H9 (cell line): ENCODE data around the gene LRRC23. TPM values are rescaled to one million over a fixed set of nuclear protein-coding genes. Genes with fewer than 3 reads are reported as not detected.

Experiments
- DNase-seq: peaks from one replicate; pipeline ENCODE4 v3.0.0-alpha.2; 2017
- H2AFZ ChIP-seq: one replicate; pipeline ENCODE4 v1.6.1; 2013; ENCODE audit warnings: mild to moderate bottlenecking, low read length, control low read depth, moderate library complexity
- H2AK5ac ChIP-seq: 2 replicates; pipeline ENCODE4 v1.6.1; 2013; ENCODE audit warnings: low read length, control low read depth, mixed read lengths; ENCODE audit not compliant: insufficient read length
- H2BK120ac ChIP-seq: one replicate; pipeline ENCODE4 v1.6.1; 2013; ENCODE audit warnings: low read depth, mild to moderate bottlenecking, low read length, control low read depth, inconsistent platforms; ENCODE audit not compliant: poor library complexity, severe bottlenecking
- H2BK12ac ChIP-seq: 2 replicates; pipeline ENCODE4 v1.6.1; 2013; ENCODE audit warnings: low read length, control low read depth, mixed read lengths, low read depth; ENCODE audit not compliant: insufficient read length
- H2BK15ac ChIP-seq: 2 replicates; pipeline ENCODE4 v1.6.1; 2013; ENCODE audit warnings: low read depth, low read length, control low read depth
- H2BK20ac ChIP-seq: one replicate; pipeline ENCODE4 v1.6.1; 2013; ENCODE audit warnings: low read depth, mild to moderate bottlenecking, low read length, control low read depth, inconsistent platforms; ENCODE audit not compliant: poor library complexity, severe bottlenecking
- H2BK5ac ChIP-seq: 2 replicates; pipeline ENCODE4 v1.6.1; 2013; ENCODE audit warnings: low read length, control low read depth, mixed read lengths; ENCODE audit not compliant: insufficient read length
- H3K14ac ChIP-seq: 2 replicates; pipeline ENCODE4 v1.6.1; 2013; ENCODE audit warnings: low read length, control low read depth; ENCODE audit not compliant: insufficient read depth
- H3K18ac ChIP-seq: 2 replicates; pipeline ENCODE4 v1.6.1; 2013; ENCODE audit warnings: low read depth, mild to moderate bottlenecking, mixed read lengths, low read length, control low read depth; ENCODE audit not compliant: insufficient read length
- H3K23ac ChIP-seq: 2 replicates; pipeline ENCODE4 v1.6.1; 2013; ENCODE audit warnings: low read length, control low read depth, mixed read lengths, low read depth; ENCODE audit not compliant: insufficient read length
- H3K23me2 ChIP-seq: 2 replicates; pipeline ENCODE4 v1.6.1; 2013; ENCODE audit warnings: low read depth, mild to moderate bottlenecking, mixed read lengths, low read length, control low read depth; ENCODE audit not compliant: insufficient read length, poor library complexity, severe bottlenecking
- H3K27ac ChIP-seq: 2 replicates; pipeline ENCODE4 v1.5.1; 2013; ENCODE audit warnings: low read length, control low read depth, mixed read lengths, low read depth; ENCODE audit not compliant: insufficient read length
- H3K27me3 ChIP-seq: 2 replicates; pipeline ENCODE4 v1.6.1; 2013; ENCODE audit warnings: low read length, control low read depth, inconsistent platforms; ENCODE audit not compliant: insufficient read depth
- H3K4ac ChIP-seq: 2 replicates; pipeline ENCODE4 v1.6.1; 2013; ENCODE audit warnings: low read depth, mild to moderate bottlenecking, control low read depth, inconsistent platforms, low read length, moderate library complexity
- H3K4me1 ChIP-seq: 2 replicates; pipeline ENCODE4 v1.6.1; 2013; ENCODE audit warnings: low read length, control low read depth, inconsistent platforms; ENCODE audit not compliant: insufficient read depth
- H3K4me2 ChIP-seq: 2 replicates; pipeline ENCODE4 v1.6.1; 2013; ENCODE audit warnings: low read length, control low read depth, mixed read lengths; ENCODE audit not compliant: insufficient read length, insufficient read depth
- H3K56ac ChIP-seq: 2 replicates; pipeline ENCODE4 v1.6.1; 2013; ENCODE audit warnings: low read depth, mild to moderate bottlenecking, mixed read lengths, low read length, control low read depth; ENCODE audit not compliant: insufficient read length
- H3K79me1 ChIP-seq: 2 replicates; pipeline ENCODE4 v1.6.1; 2013; ENCODE audit warnings: low read depth, mild to moderate bottlenecking, moderate library complexity, low read length, control low read depth, inconsistent platforms; ENCODE audit not compliant: insufficient read depth, poor library complexity, severe bottlenecking
- H3K79me2 ChIP-seq: 2 replicates; pipeline ENCODE4 v1.6.1; 2013; ENCODE audit warnings: low read length, control low read depth, inconsistent platforms; ENCODE audit not compliant: insufficient read depth
- H3K9ac ChIP-seq: 2 replicates; pipeline ENCODE4 v1.6.1; 2013; ENCODE audit warnings: low read length, control low read depth, mixed read lengths; ENCODE audit not compliant: insufficient read length; ENCODE audit errors: extremely low read depth
- H3K9me3 ChIP-seq: one replicate; pipeline ENCODE4 v1.6.1; 2013; ENCODE audit warnings: low read depth, low read length, inconsistent platforms; ENCODE audit not compliant: control insufficient read depth
- H3T11ph ChIP-seq: one replicate; pipeline ENCODE4 v1.6.1; 2013; ENCODE audit warnings: mild to moderate bottlenecking, low read length, control low read depth, inconsistent platforms
- H4K20me1 ChIP-seq: one replicate; pipeline ENCODE4 v1.6.1; 2013; ENCODE audit not compliant: control insufficient read depth, insufficient read length, insufficient read depth
- H4K5ac ChIP-seq: 2 replicates; pipeline ENCODE4 v1.6.1; 2013; ENCODE audit warnings: low read depth, mild to moderate bottlenecking, mixed read lengths, low read length, control low read depth; ENCODE audit not compliant: insufficient read length
- H4K8ac ChIP-seq: replicated peaks from 2 replicates; pipeline ENCODE4 v1.6.1; 2013; ENCODE audit warnings: low read length, control low read depth, mixed read lengths, low read depth; ENCODE audit not compliant: insufficient read length
- H4K91ac ChIP-seq: 2 replicates; pipeline ENCODE4 v1.6.1; 2013; ENCODE audit warnings: low read depth, mild to moderate bottlenecking, moderate library complexity, mixed read lengths, low read length, control low read depth; ENCODE audit not compliant: insufficient read length
- H3K27ac Mint-ChIP-seq, 3 experiments: 2 replicates in 2 of 3; 3 replicates in 1 of 3; pipeline ENCODE4 v1.8.0; 2020 to 2021; ENCODE audit warnings: mixed read lengths in 3 of 3, mild to moderate bottlenecking in 1 of 3, moderate library complexity in 1 of 3
- H3K27me3 Mint-ChIP-seq: 2 replicates; pipeline ENCODE4 v1.8.0; 2021; ENCODE audit warnings: low read depth, mild to moderate bottlenecking, moderate library complexity, mixed read lengths
- H3K36me3 Mint-ChIP-seq, 3 experiments: 2 replicates in 2 of 3; 3 replicates in 1 of 3; pipeline ENCODE4 v1.8.0; 2020 to 2021; ENCODE audit warnings: low read depth in 3 of 3, mixed read lengths in 3 of 3; ENCODE audit not compliant: insufficient read depth in 1 of 3
- H3K4me1 Mint-ChIP-seq, 2 experiments: 2 replicates each; pipeline ENCODE4 v1.8.0; 2020; ENCODE audit warnings: mixed read lengths in 2 of 2
- H3K4me3 Mint-ChIP-seq, 2 experiments: 2 replicates in 1 of 2; 3 replicates in 1 of 2; pipeline ENCODE4 v1.8.0; 2020 to 2021; ENCODE audit warnings: mild to moderate bottlenecking in 2 of 2, mixed read lengths in 2 of 2, moderate library complexity in 1 of 2
- H3K9me3 Mint-ChIP-seq, 2 experiments: 2 replicates in 1 of 2; 3 replicates in 1 of 2; pipeline ENCODE4 v1.8.0; 2020; ENCODE audit warnings: mild to moderate bottlenecking in 2 of 2, mixed read lengths in 2 of 2, moderate library complexity in 1 of 2
- WGBS: extraction: QIAGEN DNeasy Blood & Tissue Kit; methylation state at CpG from one replicate; pipeline ENCODE4 v1.1.7; 2013; ENCODE audit warnings: missing lambda C conversion rate, low lambda C conversion rate, mixed read lengths; ENCODE audit not compliant: insufficient read length; ENCODE audit errors: extremely low coverage; 5-methylcytosine and 5-hydroxymethylcytosine counted together
- total RNA-seq: library from RNA; stranded (reverse); gene quantifications from 2 replicates; pipeline ENCODE4 v1.2.1, GENCODE V29; 2021
- TF ChIP-seq, protein P1 (sequence below): fragments of 200-600 bp; sonication (generic); conservative IDR thresholded peaks from 3 replicates; pipeline ENCODE4 v1.8.0; 2021; ENCODE audit warnings: antibody characterized with exemption, mild to moderate bottlenecking

LRRC23 gene
- total RNA-seq, 1 experiment from 2014 or later, result 2.1 TPM

GRCh38 chr12:6946033-6946919 is 41.7 kb downstream of the LRRC23 start:
- Mint-ChIP-seq H3K36me3 (peaks cover 3 to 18% (median 9%) of the 10 kb centered on the region in 3 experiments), H3K4me1 (peaks cover 39% of the 10 kb centered on the region in 2 experiments), H3K4me3 (peak overlapping the region; percentile 93 to 94), H3K27ac (peak overlapping the region; percentile 68 to 94 (median 85)), H3K9me3 (no peaks in the 10 kb centered on the region; a peak in 1 of 5 replicates), H3K27me3 (peaks cover 2% of the 10 kb centered on the region; the same call in 1 of the 2 replicates)
- Histone ChIP-seq H3T11ph (no peak overlapping the region), H3K27ac (no peak overlapping the region), H4K8ac (no peak overlapping the region), H2AK5ac (no peak overlapping the region), H3K27me3 (no peaks in the 10 kb centered on the region), H3K56ac (no peak overlapping the region), H4K20me1 (peaks cover 2% of the 10 kb centered on the region), H3K23ac (no peak overlapping the region), H2BK20ac (no peak overlapping the region), H2BK5ac (no peak overlapping the region), H2BK120ac (no peak overlapping the region), H2BK12ac (no peak overlapping the region), H4K91ac (no peak overlapping the region), H3K9ac (no peak overlapping the region), H3K18ac (peak overlapping the region; percentile 25), H4K5ac (no peak overlapping the region), H3K23me2 (peaks cover 16% of the 10 kb centered on the region), H3K4me1 (0 out of 2 replicates have a peak, but pooled peaks cover 4% of the 10 kb centered on the region), H3K14ac (no peak overlapping the region), H2BK15ac (no peak overlapping the region), H3K9me3 (no peaks in the 10 kb centered on the region), H3K4me2 (peak overlapping the region; percentile 96), H3K4ac (no peak overlapping the region), H3K79me1 (no peaks in the 10 kb centered on the region), H3K79me2 (no peaks in the 10 kb centered on the region), H2AFZ (no peak overlapping the region)
- no CpG with 5 or more reads among the region's 32 CpGs for WGBS
- peak; percentile 100 for DNase-seq
- TF ChIP-seq, protein P1, sequence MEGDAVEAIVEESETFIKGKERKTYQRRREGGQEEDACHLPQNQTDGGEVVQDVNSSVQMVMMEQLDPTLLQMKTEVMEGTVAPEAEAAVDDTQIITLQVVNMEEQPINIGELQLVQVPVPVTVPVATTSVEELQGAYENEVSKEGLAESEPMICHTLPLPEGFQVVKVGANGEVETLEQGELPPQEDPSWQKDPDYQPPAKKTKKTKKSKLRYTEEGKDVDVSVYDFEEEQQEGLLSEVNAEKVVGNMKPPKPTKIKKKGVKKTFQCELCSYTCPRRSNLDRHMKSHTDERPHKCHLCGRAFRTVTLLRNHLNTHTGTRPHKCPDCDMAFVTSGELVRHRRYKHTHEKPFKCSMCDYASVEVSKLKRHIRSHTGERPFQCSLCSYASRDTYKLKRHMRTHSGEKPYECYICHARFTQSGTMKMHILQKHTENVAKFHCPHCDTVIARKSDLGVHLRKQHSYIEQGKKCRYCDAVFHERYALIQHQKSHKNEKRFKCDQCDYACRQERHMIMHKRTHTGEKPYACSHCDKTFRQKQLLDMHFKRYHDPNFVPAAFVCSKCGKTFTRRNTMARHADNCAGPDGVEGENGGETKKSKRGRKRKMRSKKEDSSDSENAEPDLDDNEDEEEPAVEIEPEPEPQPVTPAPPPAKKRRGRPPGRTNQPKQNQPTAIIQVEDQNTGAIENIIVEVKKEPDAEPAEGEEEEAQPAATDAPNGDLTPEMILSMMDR, result no peak
